Stimulated activated naive B cell treated with anti-CD40 and anti-IgM and Interleukin-4, amounts not matched to agents 10 μg/mL and 1 μg/mL and 100 μg/mL, for 72 hours (primary cell): ENCODE measurements around the gene STK33.

Source experiments
- ATAC-seq, 2 donors: fragments of 150-1000 bp; cut with Tn5 transposase; replicated peaks; 2 replicates each; pipeline ENCODE4 v1.10.0; 2021; ENCODE audit warnings: moderate library complexity in 1 of 2
- DNase-seq: peaks from one replicate; pipeline ENCODE4 v3.0.0; 2021
- H3K27ac Mint-ChIP-seq: one replicate; pipeline ENCODE4 v1.8.0; 2022; ENCODE audit warnings: mild to moderate bottlenecking, mixed read lengths
- H3K27me3 Mint-ChIP-seq, 2 donors: one replicate each; pipeline ENCODE4 v1.8.0; 2022; ENCODE audit warnings: mixed read lengths in 2 of 2
- H3K36me3 Mint-ChIP-seq, 2 donors: one replicate each; pipeline ENCODE4 v1.8.0; 2022; ENCODE audit warnings: mixed read lengths in 2 of 2, mild to moderate bottlenecking in 1 of 2
- H3K4me1 Mint-ChIP-seq, 2 donors: one replicate each; pipeline ENCODE4 v1.8.0; 2022; ENCODE audit warnings: mixed read lengths in 2 of 2, mild to moderate bottlenecking in 1 of 2
- H3K4me3 Mint-ChIP-seq, 2 donors: one replicate each; pipeline ENCODE4 v1.8.0; 2022; ENCODE audit warnings: mild to moderate bottlenecking in 2 of 2, mixed read lengths in 2 of 2, moderate library complexity in 1 of 2
- H3K9me3 Mint-ChIP-seq, 2 donors: one replicate each; pipeline ENCODE4 v1.8.0; 2022; ENCODE audit warnings: mixed read lengths in 2 of 2, mild to moderate bottlenecking in 1 of 2

STK33 gene

GRCh38 chr11:8544807-8545206, 49.2 kb downstream of the STK33 start:
- ATAC-seq (no peak), DNase-seq (no peak)
- Mint-ChIP-seq H3K4me1 (no peaks in the 10 kb centered on the region), H3K36me3 (peaks cover 2 to 7% of the 10 kb centered on the region in 2 donors), H3K27ac (no peak overlapping the region), H3K9me3 (peaks cover 0 to 3% of the 10 kb centered on the region in 2 donors), H3K4me3 (no peak overlapping the region), H3K27me3 (no peaks in the 10 kb centered on the region)

- Mint-ChIP-seq H3K36me3 (peaks cover 0 to 4% of the 10 kb centered on the region in 2 donors), H3K27me3 (no peaks in the 10 kb centered on the region), H3K27ac (no peak overlapping the region), H3K4me3 (no peak overlapping the region), H3K9me3 (peaks cover 0 to 3% of the 10 kb centered on the region in 2 donors), H3K4me1 (no peaks in the 10 kb centered on the region)
- no peak for ATAC-seq
- DNase-seq, result no peak
Measured at GRCh38 chr11:8543278-8543677, 50.8 kb downstream of the STK33 start.

GRCh38 chr11:8541448-8541847, 52.6 kb downstream of the STK33 start:
- no peak overlapping the region for H3K4me3 Mint-ChIP-seq
- no peaks in the 10 kb centered on the region for H3K4me1 Mint-ChIP-seq

GRCh38 chr11:8533332-8533731, 60.7 kb downstream of the STK33 start:
- DNase-seq (peak; percentile 42), ATAC-seq (peak; percentile 90 to 94)
- H3K4me3 Mint-ChIP-seq, result peak overlapping the region; percentile 39 to 41
- H3K4me1 Mint-ChIP-seq, result peaks cover 26 to 56% of the 10 kb centered on the region in 2 donors
- H3K27ac Mint-ChIP-seq, result peak overlapping the region; percentile 56
- H3K9me3 Mint-ChIP-seq, result no peaks in the 10 kb centered on the region
- H3K36me3 Mint-ChIP-seq, result no peaks in the 10 kb centered on the region
- H3K27me3 Mint-ChIP-seq, result no peaks in the 10 kb centered on the region

More at GRCh38 chr11:8541448-8541847, 52.6 kb downstream of the STK33 start:
- Mint-ChIP-seq H3K27me3 (no peaks in the 10 kb centered on the region), H3K27ac (no peak overlapping the region), H3K9me3 (no peaks in the 10 kb centered on the region), H3K36me3 (no peaks in the 10 kb centered on the region)
- DNase-seq (no peak), ATAC-seq (no peak)

GRCh38 chr11:8532475-8532874, 61.6 kb downstream of the STK33 start:
- Mint-ChIP-seq H3K27me3 (no peaks in the 10 kb centered on the region), H3K4me1 (peaks cover 26 to 58% of the 10 kb centered on the region in 2 donors), H3K27ac (peak overlapping the region; percentile 75), H3K36me3 (no peaks in the 10 kb centered on the region), H3K4me3 (peak overlapping the region in 1 of 2 donors; percentile 26), H3K9me3 (no peaks in the 10 kb centered on the region)
- DNase-seq (no peak), ATAC-seq (peak; percentile 73 to 80)

- no peaks in the 10 kb centered on the region for H3K36me3 Mint-ChIP-seq
- no peaks in the 10 kb centered on the region for H3K27me3 Mint-ChIP-seq
- peak; percentile 40 to 51 for ATAC-seq
- no peak overlapping the region for H3K4me3 Mint-ChIP-seq
- H3K9me3 Mint-ChIP-seq, result no peaks in the 10 kb centered on the region
- peak overlapping the region; percentile 75 for H3K27ac Mint-ChIP-seq
- peaks cover 30 to 62% of the 10 kb centered on the region in 2 donors for H3K4me1 Mint-ChIP-seq
- DNase-seq, result no peak
Measured at GRCh38 chr11:8531982-8532381, 62.0 kb downstream of the STK33 start.

GRCh38 chr11:8531312-8531711, 62.7 kb downstream of the STK33 start:
- no peak for ATAC-seq
- no peaks in the 10 kb centered on the region for H3K36me3 Mint-ChIP-seq
- no peak overlapping the region for H3K4me3 Mint-ChIP-seq
- no peaks in the 10 kb centered on the region for H3K9me3 Mint-ChIP-seq
- no peak overlapping the region for H3K27ac Mint-ChIP-seq
- H3K27me3 Mint-ChIP-seq, result no peaks in the 10 kb centered on the region
- peaks cover 30 to 62% of the 10 kb centered on the region in 2 donors for H3K4me1 Mint-ChIP-seq
- DNase-seq, result no peak

GRCh38 chr11:8527939-8528338, 66.1 kb downstream of the STK33 start:
- peaks cover 24 to 50% of the 10 kb centered on the region in 2 donors for H3K4me1 Mint-ChIP-seq
- peaks cover 0 to 1% of the 10 kb centered on the region in 2 donors for H3K36me3 Mint-ChIP-seq
- no peak for DNase-seq
- no peak overlapping the region for H3K27ac Mint-ChIP-seq
- no peaks in the 10 kb centered on the region for H3K27me3 Mint-ChIP-seq
- ATAC-seq, result no peak
- H3K4me3 Mint-ChIP-seq, result no peak overlapping the region
- H3K9me3 Mint-ChIP-seq, result no peaks in the 10 kb centered on the region

GRCh38 chr11:8523396-8523795, 70.6 kb downstream of the STK33 start:
- no peaks in the 10 kb centered on the region for H3K27me3 Mint-ChIP-seq

GRCh38 chr11:8512547-8512946, 81.5 kb downstream of the STK33 start:
- Mint-ChIP-seq H3K4me1 (no peaks in the 10 kb centered on the region), H3K9me3 (peaks cover 21 to 23% of the 10 kb centered on the region in 2 donors), H3K27me3 (peaks cover 0 to 6% of the 10 kb centered on the region in 2 donors), H3K27ac (no peak overlapping the region), H3K4me3 (no peak overlapping the region), H3K36me3 (peaks cover 14 to 20% of the 10 kb centered on the region in 2 donors)
- DNase-seq (no peak), ATAC-seq (no peak)

More at GRCh38 chr11:8523396-8523795, 70.6 kb downstream of the STK33 start:
- Mint-ChIP-seq H3K4me1 (peaks cover 7 to 18% of the 10 kb centered on the region in 2 donors), H3K4me3 (no peak overlapping the region), H3K9me3 (peaks cover 0 to 13% of the 10 kb centered on the region in 2 donors), H3K36me3 (peaks cover 8 to 9% of the 10 kb centered on the region in 2 donors), H3K27ac (no peak overlapping the region)
- ATAC-seq (no peak), DNase-seq (no peak)

GRCh38 chr11:8503910-8504364, 90.1 kb downstream of the STK33 start:
- Mint-ChIP-seq H3K9me3 (peaks cover 0 to 11% of the 10 kb centered on the region in 2 donors), H3K4me3 (no peak overlapping the region), H3K4me1 (peaks cover 0 to 2% of the 10 kb centered on the region in 2 donors), H3K27ac (no peak overlapping the region), H3K36me3 (peaks cover 0 to 2% of the 10 kb centered on the region in 2 donors), H3K27me3 (no peaks in the 10 kb centered on the region)
- DNase-seq, result no peak
- no peak for ATAC-seq

GRCh38 chr11:8501836-8502235, 92.2 kb downstream of the STK33 start:
- ATAC-seq (no peak), DNase-seq (no peak)
- Mint-ChIP-seq H3K9me3 (peaks cover 0 to 18% of the 10 kb centered on the region in 2 donors), H3K27ac (no peak overlapping the region), H3K4me3 (no peak overlapping the region), H3K36me3 (peaks cover 4 to 7% of the 10 kb centered on the region in 2 donors), H3K27me3 (no peaks in the 10 kb centered on the region), H3K4me1 (peaks cover 0 to 2% of the 10 kb centered on the region in 2 donors)

- Mint-ChIP-seq H3K27ac (no peak overlapping the region), H3K9me3 (peaks cover 6 to 17% of the 10 kb centered on the region in 2 donors)
- no peak for ATAC-seq
Measured at GRCh38 chr11:8488395-8488794, 105.6 kb downstream of the STK33 start.

GRCh38 chr11:8487261-8487660, 106.8 kb downstream of the STK33 start:
- no peak for DNase-seq
- H3K27ac Mint-ChIP-seq, result no peak overlapping the region
- H3K27me3 Mint-ChIP-seq, result no peaks in the 10 kb centered on the region
- H3K36me3 Mint-ChIP-seq, result peaks cover 5 to 11% of the 10 kb centered on the region in 2 donors
- no peak for ATAC-seq
- H3K4me3 Mint-ChIP-seq, result no peak overlapping the region
- peaks cover 6 to 12% of the 10 kb centered on the region in 2 donors for H3K9me3 Mint-ChIP-seq
- no peaks in the 10 kb centered on the region for H3K4me1 Mint-ChIP-seq

More at GRCh38 chr11:8488395-8488794, 105.6 kb downstream of the STK33 start:
- no peaks in the 10 kb centered on the region for H3K4me1 Mint-ChIP-seq
- peaks cover 5 to 11% of the 10 kb centered on the region in 2 donors for H3K36me3 Mint-ChIP-seq
- peaks cover 0 to 4% of the 10 kb centered on the region in 2 donors for H3K27me3 Mint-ChIP-seq
- no peak overlapping the region for H3K4me3 Mint-ChIP-seq
- no peak for DNase-seq

GRCh38 chr11:8484251-8484650, 109.8 kb downstream of the STK33 start:
- no peaks in the 10 kb centered on the region for H3K4me1 Mint-ChIP-seq
- no peak overlapping the region for H3K27ac Mint-ChIP-seq
- peaks cover 0 to 2% of the 10 kb centered on the region in 2 donors for H3K9me3 Mint-ChIP-seq
- DNase-seq, result no peak
- H3K4me3 Mint-ChIP-seq, result no peak overlapping the region
- ATAC-seq, result no peak
- peaks cover 0 to 2% of the 10 kb centered on the region in 2 donors for H3K36me3 Mint-ChIP-seq
- H3K27me3 Mint-ChIP-seq, result no peaks in the 10 kb centered on the region
